ENCODE data around the gene CEP63. TPM values are rescaled to one million over a fixed set of nuclear protein-coding genes. Genes with fewer than 3 reads are reported as not detected.

Gene CEP63
- total and polyA plus RNA-seq, 5 donors from 2014 or later: 11.8 to 22.0 (median 16.5) TPM

- H3K27me3 ChIP-seq (ENCODE audit: control insufficient read depth, insufficient read depth, low read length): peaks cover 2% of the 10 kb centered on the region
- no peaks in the 10 kb centered on the region for H3K9me3 ChIP-seq (ENCODE audit: control insufficient read depth in 2 of 2, low read length in 2 of 2)
- no peak overlapping the region for H3K27ac Mint-ChIP-seq
- H3K27ac ChIP-seq (ENCODE audit: insufficient read depth, low read length, poor library complexity, severe bottlenecking): no peak overlapping the region
- no peaks in the 10 kb centered on the region for H3K36me3 ChIP-seq (ENCODE audit: control insufficient read depth, insufficient read depth, low read length)
- no peak overlapping the region for H3K4me3 ChIP-seq (ENCODE audit: low read depth, low read length)
- no peaks in the 10 kb centered on the region for H3K36me3 Mint-ChIP-seq
- H3K4me1 ChIP-seq (ENCODE audit: control insufficient read depth, insufficient read depth, low read length, poor library complexity, severe bottlenecking): no peaks in the 10 kb centered on the region
- no peak for ATAC-seq (ENCODE audit: low read depth in 2 of 2)
- no peak for DNase-seq
- peak overlapping the region in 1 of 4 donors; percentile 91 for H3K4me3 Mint-ChIP-seq
- peaks cover 24% of the 10 kb centered on the region for H3K27me3 Mint-ChIP-seq
- peaks cover 0 to 1% (median 0%) of the 10 kb centered on the region in 7 donors for H3K9me3 Mint-ChIP-seq
- H3K4me1 Mint-ChIP-seq: peaks cover 0 to 12% (median 4%) of the 10 kb centered on the region in 4 donors
These were observed 113.1 kb downstream of the CEP63 start for GRCh38 chr3:134598763-134599545.

DNA sequence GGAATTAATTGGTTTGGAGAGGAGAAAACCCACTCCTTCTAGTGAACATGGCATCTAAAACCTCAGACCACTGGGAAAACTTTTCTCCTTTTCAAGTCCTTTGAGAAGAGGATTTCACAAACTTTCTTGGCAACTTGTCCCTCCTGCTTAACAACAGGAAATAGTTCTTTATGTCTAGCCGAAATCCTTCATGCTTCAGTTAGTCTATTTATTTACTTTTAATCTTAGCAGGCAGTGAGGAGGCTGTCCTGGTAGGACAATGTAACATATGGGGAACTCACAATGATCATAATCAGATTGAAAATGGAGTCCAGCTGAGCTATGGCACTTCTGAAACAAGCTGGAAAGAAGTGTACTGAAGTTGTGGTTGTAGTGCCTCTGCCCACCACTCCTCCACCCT is 114.3 kb downstream of the CEP63 start:
- no peaks in the 10 kb centered on the region for H3K36me3 Mint-ChIP-seq
- DNase-seq (no peak), ATAC-seq (ENCODE audit: low read depth in 2 of 2) (no peak)
- Histone ChIP-seq H3K4me1 (ENCODE audit: control insufficient read depth, insufficient read depth, low read length, poor library complexity, severe bottlenecking) (no peaks in the 10 kb centered on the region), H3K27me3 (ENCODE audit: control insufficient read depth, insufficient read depth, low read length) (peaks cover 2% of the 10 kb centered on the region), H3K9me3 (ENCODE audit: control insufficient read depth in 2 of 2, low read length in 2 of 2) (no peaks in the 10 kb centered on the region), H3K27ac (ENCODE audit: insufficient read depth, low read length, poor library complexity, severe bottlenecking) (no peak overlapping the region), H3K4me3 (ENCODE audit: low read depth, low read length) (no peak overlapping the region), H3K36me3 (ENCODE audit: control insufficient read depth, insufficient read depth, low read length) (no peaks in the 10 kb centered on the region)
- no peak overlapping the region for H3K27ac Mint-ChIP-seq
- H3K27me3 Mint-ChIP-seq: peaks cover 21% of the 10 kb centered on the region
- H3K9me3 Mint-ChIP-seq: no peaks in the 10 kb centered on the region
- H3K4me1 Mint-ChIP-seq: peaks cover 0 to 12% (median 3%) of the 10 kb centered on the region in 4 donors
- no peak overlapping the region for H3K4me3 Mint-ChIP-seq

DNA sequence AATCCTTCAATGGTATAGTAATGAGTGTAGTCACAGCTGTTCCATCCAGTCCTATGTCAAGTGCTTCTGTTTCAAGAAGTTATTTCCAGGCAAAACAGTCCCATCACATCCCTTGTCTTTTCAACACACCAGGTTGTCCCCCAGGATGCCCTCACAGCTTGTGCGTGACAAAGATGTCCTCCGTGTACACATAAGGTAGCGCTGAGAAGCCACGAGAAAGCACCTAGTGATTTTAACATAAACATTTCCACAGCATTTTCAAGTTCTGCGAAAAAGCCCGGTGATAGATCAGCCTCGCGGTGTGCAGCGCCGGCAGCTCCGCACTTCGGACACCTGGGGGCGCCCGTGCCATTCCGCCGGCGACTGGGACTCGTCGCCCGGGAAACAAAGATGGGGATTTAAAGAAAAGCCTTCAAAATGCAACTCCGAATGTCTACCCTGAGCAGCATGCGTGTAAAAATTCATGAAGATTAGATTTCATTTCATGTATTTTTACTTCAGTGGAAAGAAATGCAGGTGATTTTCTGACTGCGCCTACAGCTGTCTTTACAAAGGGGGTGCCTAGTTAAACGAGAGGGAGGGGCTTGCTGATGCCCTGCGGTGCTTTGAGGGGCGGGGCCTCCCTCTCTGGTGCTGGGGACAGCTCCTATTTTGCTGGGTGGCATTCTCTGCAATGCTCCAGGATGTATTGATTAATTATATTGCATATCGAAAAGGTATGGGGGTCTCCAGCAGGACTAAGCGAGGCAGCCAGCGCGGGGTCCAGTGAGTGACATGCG is 115.0 kb downstream of the CEP63 start:
- DNase-seq (peak in 2 of 3 donors; percentile 41 to 59), ATAC-seq (ENCODE audit: low read depth in 2 of 2) (peak; percentile 41 to 45)
- Histone ChIP-seq H3K4me1 (ENCODE audit: control insufficient read depth, insufficient read depth, low read length, poor library complexity, severe bottlenecking) (no peaks in the 10 kb centered on the region), H3K27ac (ENCODE audit: insufficient read depth, low read length, poor library complexity, severe bottlenecking) (no peak overlapping the region), H3K36me3 (ENCODE audit: control insufficient read depth, insufficient read depth, low read length) (no peaks in the 10 kb centered on the region), H3K4me3 (ENCODE audit: low read depth, low read length) (no peak overlapping the region), H3K9me3 (ENCODE audit: control insufficient read depth in 2 of 2, low read length in 2 of 2) (no peaks in the 10 kb centered on the region), H3K27me3 (ENCODE audit: control insufficient read depth, insufficient read depth, low read length) (peaks cover 2% of the 10 kb centered on the region)
- Mint-ChIP-seq H3K27me3 (peaks cover 17% of the 10 kb centered on the region), H3K9me3 (no peaks in the 10 kb centered on the region), H3K27ac (no peak overlapping the region), H3K36me3 (no peaks in the 10 kb centered on the region), H3K4me3 (peak overlapping the region in 2 of 4 donors; percentile 39 to 52), H3K4me1 (peaks cover 0 to 12% (median 3%) of the 10 kb centered on the region in 4 donors)

DNA sequence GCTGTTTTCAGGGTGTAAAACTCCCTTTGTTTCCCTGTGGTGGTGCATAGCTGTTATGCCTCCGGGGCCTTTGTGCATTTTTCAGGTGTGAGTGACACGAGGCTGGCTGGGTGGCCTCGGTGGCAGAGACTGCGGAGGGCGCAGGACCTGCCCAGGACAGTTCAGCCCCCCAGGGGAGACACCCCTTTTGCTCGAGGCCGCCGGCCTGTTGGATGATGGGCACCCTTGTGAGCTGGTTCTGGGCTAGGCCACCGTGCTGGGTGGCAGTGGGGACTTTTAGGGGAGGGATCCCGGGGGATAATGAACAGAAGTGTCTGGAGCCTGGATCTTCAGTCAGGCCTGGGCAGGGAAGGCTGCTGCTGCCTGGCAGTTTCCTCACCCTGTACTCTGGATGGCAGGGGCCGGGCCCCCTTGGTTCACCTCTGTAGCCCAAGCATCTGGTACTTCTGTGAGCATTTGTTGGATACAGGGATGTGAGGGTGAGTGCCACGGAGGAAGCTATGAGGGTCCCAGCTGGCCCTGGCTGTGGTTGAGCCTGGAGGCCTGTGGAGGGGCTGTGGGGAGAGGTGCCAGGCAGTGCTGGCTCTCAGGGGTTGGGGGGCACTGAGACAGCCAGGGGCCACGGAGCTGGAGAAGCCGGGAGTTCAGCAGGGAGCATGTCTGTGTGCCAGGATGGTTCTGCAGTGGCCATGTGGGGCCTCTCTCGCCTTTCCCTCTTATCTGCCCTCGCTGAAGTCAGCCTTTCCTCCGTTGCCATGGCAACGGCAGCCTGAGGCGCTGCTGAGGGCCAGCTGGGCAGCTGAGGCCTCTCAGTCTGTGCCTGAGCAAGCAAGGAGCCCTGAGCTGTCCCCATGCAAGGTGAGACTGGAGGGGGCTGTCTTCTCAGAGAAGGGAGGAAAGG is 115.9 kb downstream of the CEP63 start:
- H3K4me1 ChIP-seq (ENCODE audit: control insufficient read depth, insufficient read depth, low read length, poor library complexity, severe bottlenecking): no peaks in the 10 kb centered on the region
- ATAC-seq (ENCODE audit: low read depth in 2 of 2) (no peak), DNase-seq (no peak)
- Mint-ChIP-seq H3K4me1 (peaks cover 0 to 12% (median 3%) of the 10 kb centered on the region in 4 donors), H3K27me3 (peaks cover 19% of the 10 kb centered on the region), H3K4me3 (no peak overlapping the region), H3K9me3 (no peaks in the 10 kb centered on the region), H3K27ac (no peak overlapping the region), H3K36me3 (no peaks in the 10 kb centered on the region)
- no peak overlapping the region for H3K27ac ChIP-seq (ENCODE audit: insufficient read depth, low read length, poor library complexity, severe bottlenecking)
- no peaks in the 10 kb centered on the region for H3K27me3 ChIP-seq (ENCODE audit: control insufficient read depth, insufficient read depth, low read length)
- no peak overlapping the region for H3K4me3 ChIP-seq (ENCODE audit: low read depth, low read length)
- H3K36me3 ChIP-seq (ENCODE audit: control insufficient read depth, insufficient read depth, low read length): no peaks in the 10 kb centered on the region
- no peaks in the 10 kb centered on the region for H3K9me3 ChIP-seq (ENCODE audit: control insufficient read depth in 2 of 2, low read length in 2 of 2)

GRCh38 chr3:134602440-134602814 is 116.6 kb downstream of the CEP63 start:
- ATAC-seq (ENCODE audit: low read depth in 2 of 2) (no peak), DNase-seq (no peak)
- peaks cover 0 to 12% (median 5%) of the 10 kb centered on the region in 4 donors for H3K4me1 Mint-ChIP-seq
- Histone ChIP-seq H3K36me3 (ENCODE audit: control insufficient read depth, insufficient read depth, low read length) (no peaks in the 10 kb centered on the region), H3K27me3 (ENCODE audit: control insufficient read depth, insufficient read depth, low read length) (no peaks in the 10 kb centered on the region), H3K4me3 (ENCODE audit: low read depth, low read length) (no peak overlapping the region), H3K9me3 (ENCODE audit: control insufficient read depth in 2 of 2, low read length in 2 of 2) (no peaks in the 10 kb centered on the region), H3K4me1 (ENCODE audit: control insufficient read depth, insufficient read depth, low read length, poor library complexity, severe bottlenecking) (no peaks in the 10 kb centered on the region), H3K27ac (ENCODE audit: insufficient read depth, low read length, poor library complexity, severe bottlenecking) (no peak overlapping the region)
- H3K27ac Mint-ChIP-seq: no peak overlapping the region
- H3K27me3 Mint-ChIP-seq: peaks cover 19% of the 10 kb centered on the region
- H3K4me3 Mint-ChIP-seq: no peak overlapping the region
- no peaks in the 10 kb centered on the region for H3K36me3 Mint-ChIP-seq
- H3K9me3 Mint-ChIP-seq: no peaks in the 10 kb centered on the region

- ATAC-seq (ENCODE audit: low read depth in 2 of 2) (no peak), DNase-seq (no peak)
- H3K27ac Mint-ChIP-seq: no peak overlapping the region
- H3K27ac ChIP-seq (ENCODE audit: insufficient read depth, low read length, poor library complexity, severe bottlenecking): no peak overlapping the region
- H3K4me1 ChIP-seq (ENCODE audit: control insufficient read depth, insufficient read depth, low read length, poor library complexity, severe bottlenecking): no peaks in the 10 kb centered on the region
- H3K4me1 Mint-ChIP-seq: peaks cover 0 to 12% (median 5%) of the 10 kb centered on the region in 4 donors
- H3K36me3 Mint-ChIP-seq: no peaks in the 10 kb centered on the region
- no peak overlapping the region for H3K4me3 ChIP-seq (ENCODE audit: low read depth, low read length)
- H3K9me3 Mint-ChIP-seq: no peaks in the 10 kb centered on the region
- H3K9me3 ChIP-seq (ENCODE audit: control insufficient read depth in 2 of 2, low read length in 2 of 2): no peaks in the 10 kb centered on the region
- H3K36me3 ChIP-seq (ENCODE audit: control insufficient read depth, insufficient read depth, low read length): no peaks in the 10 kb centered on the region
- no peaks in the 10 kb centered on the region for H3K27me3 ChIP-seq (ENCODE audit: control insufficient read depth, insufficient read depth, low read length)
- peaks cover 19% of the 10 kb centered on the region for H3K27me3 Mint-ChIP-seq
- no peak overlapping the region for H3K4me3 Mint-ChIP-seq
These were observed 117.6 kb downstream of the CEP63 start for GRCh38 chr3:134603480-134603879.

GRCh38 chr3:134603956-134604355 is 118.1 kb downstream of the CEP63 start:
- no peaks in the 10 kb centered on the region for H3K9me3 Mint-ChIP-seq
- Histone ChIP-seq H3K36me3 (ENCODE audit: control insufficient read depth, insufficient read depth, low read length) (no peaks in the 10 kb centered on the region), H3K4me3 (ENCODE audit: low read depth, low read length) (no peak overlapping the region), H3K9me3 (ENCODE audit: control insufficient read depth in 2 of 2, low read length in 2 of 2) (no peaks in the 10 kb centered on the region), H3K27ac (ENCODE audit: insufficient read depth, low read length, poor library complexity, severe bottlenecking) (no peak overlapping the region), H3K4me1 (ENCODE audit: control insufficient read depth, insufficient read depth, low read length, poor library complexity, severe bottlenecking) (no peaks in the 10 kb centered on the region), H3K27me3 (ENCODE audit: control insufficient read depth, insufficient read depth, low read length) (no peaks in the 10 kb centered on the region)
- no peak for DNase-seq
- no peak for ATAC-seq (ENCODE audit: low read depth in 2 of 2)
- H3K36me3 Mint-ChIP-seq: no peaks in the 10 kb centered on the region
- H3K27ac Mint-ChIP-seq: no peak overlapping the region
- H3K4me1 Mint-ChIP-seq: peaks cover 0 to 12% (median 5%) of the 10 kb centered on the region in 4 donors
- H3K27me3 Mint-ChIP-seq: peaks cover 19% of the 10 kb centered on the region
- no peak overlapping the region for H3K4me3 Mint-ChIP-seq
